CD14-positive monocyte (primary cell): ENCODE data around the gene CCDC78. TPM values are rescaled to one million over a fixed set of nuclear protein-coding genes. Genes with fewer than 3 reads are reported as not detected.
A peak's percentile ranks its signal among the peaks of the same experiment; 100 is the strongest.

Experiments
- DNase-seq, 3 donors: peaks; one replicate each; pipeline ENCODE4 v3.0.0-alpha.2; 2011 to 2022
- H2AFZ ChIP-seq: 2 replicates; pipeline ENCODE4 v1.6.0; 2012; ENCODE audit warnings: mild to moderate bottlenecking, low read depth, low read length, inconsistent platforms; ENCODE audit not compliant: insufficient read depth, poor library complexity, severe bottlenecking
- H3K27ac ChIP-seq, 2 donors: 1 replicate in 1 of 2; 2 replicates in 1 of 2; pipeline ENCODE4 v1.5.1; 2012 to 2013; ENCODE audit warnings: low read length in 2 of 2, control low read depth in 1 of 2, inconsistent platforms in 1 of 2, low read depth in 1 of 2, mild to moderate bottlenecking in 1 of 2
- H3K27me3 ChIP-seq, 2 donors: one replicate each; pipeline versions ENCODE4 v1.6.0 to v1.6.1; 2011 to 2013; ENCODE audit warnings: low read length in 2 of 2; ENCODE audit not compliant: control insufficient read depth in 2 of 2, insufficient read depth in 2 of 2
- H3K36me3 ChIP-seq, 2 donors: replicated peaks in 1 of 2; 1 replicate in 1 of 2; 2 replicates in 1 of 2; pipeline versions ENCODE4 v1.5.1 to v1.6.1; 2012 to 2013; ENCODE audit warnings: low read length in 2 of 2, control low read depth in 1 of 2, inconsistent platforms in 1 of 2, mild to moderate bottlenecking in 1 of 2; ENCODE audit not compliant: insufficient read depth in 2 of 2, control insufficient read depth in 1 of 2
- H3K4me1 ChIP-seq, 2 donors: 1 replicate in 1 of 2; 2 replicates in 1 of 2; pipeline versions ENCODE4 v1.5.1 to v1.6.1; 2012 to 2013; ENCODE audit warnings: low read length in 2 of 2, control low read depth in 1 of 2, inconsistent platforms in 1 of 2, mild to moderate bottlenecking in 1 of 2, moderate library complexity in 1 of 2; ENCODE audit not compliant: insufficient read depth in 2 of 2, control insufficient read depth in 1 of 2
- H3K4me2 ChIP-seq: replicated peaks from 2 replicates; pipeline ENCODE3; 2012; ENCODE audit warnings: low read length, moderate library complexity, mild to moderate bottlenecking; ENCODE audit not compliant: poor library complexity, severe bottlenecking; ENCODE audit errors: extremely low read depth
- H3K4me3 ChIP-seq, 3 experiments: fragments of 200-600 bp in 1 of 3; sonication (generic) in 1 of 3; replicated peaks in 1 of 3; 1 replicate in 2 of 3; 2 replicates in 1 of 3; pipeline ENCODE4 v1.5.1; 2011 to 2013; ENCODE audit warnings: low read length in 3 of 3, mild to moderate bottlenecking in 3 of 3, control low read depth in 2 of 3, low read depth in 2 of 3, inconsistent platforms in 1 of 3, moderate library complexity in 1 of 3
- H3K79me2 ChIP-seq: 2 replicates; pipeline ENCODE4 v1.6.0; 2012; ENCODE audit warnings: mild to moderate bottlenecking, control low read depth, inconsistent platforms, low read length, moderate library complexity; ENCODE audit not compliant: insufficient read depth
- H3K9ac ChIP-seq: 2 replicates; pipeline ENCODE4 v1.6.0; 2017; ENCODE audit warnings: low read length, mild to moderate bottlenecking; ENCODE audit not compliant: insufficient read depth, poor library complexity, severe bottlenecking
- H3K9me3 ChIP-seq, 2 donors: replicated peaks in 1 of 2; 1 replicate in 1 of 2; 2 replicates in 1 of 2; pipeline versions ENCODE4 v1.5.1 to v1.6.1; 2012 to 2013; ENCODE audit warnings: low read length in 2 of 2, control low read depth in 1 of 2; ENCODE audit not compliant: control insufficient read depth in 1 of 2, insufficient read depth in 1 of 2
- H4K20me1 ChIP-seq: 2 replicates; pipeline ENCODE4 v1.6.0; 2012; ENCODE audit warnings: mild to moderate bottlenecking, low read length, control low read depth, moderate library complexity; ENCODE audit not compliant: insufficient read depth
- H3K27ac Mint-ChIP-seq, 7 donors: one replicate each; pipeline ENCODE4 v1.8.0; 2020; ENCODE audit warnings: mild to moderate bottlenecking in 7 of 7, mixed read lengths in 7 of 7, moderate library complexity in 6 of 7, inconsistent platforms in 2 of 7
- H3K27me3 Mint-ChIP-seq, 3 donors: one replicate each; pipeline ENCODE4 v1.8.0; 2021 to 2022; ENCODE audit warnings: low read depth in 3 of 3, mild to moderate bottlenecking in 3 of 3, mixed read lengths in 3 of 3, moderate library complexity in 3 of 3, inconsistent platforms in 1 of 3
- H3K36me3 Mint-ChIP-seq, 2 donors: one replicate each; pipeline ENCODE4 v1.8.0; 2020; ENCODE audit warnings: mixed read lengths in 2 of 2, inconsistent platforms in 1 of 2, mild to moderate bottlenecking in 1 of 2
- H3K4me1 Mint-ChIP-seq: one replicate; pipeline ENCODE4 v1.8.0; 2020; ENCODE audit warnings: mild to moderate bottlenecking, mixed read lengths
- H3K4me3 Mint-ChIP-seq, 2 donors: one replicate each; pipeline ENCODE4 v1.8.0; 2020; ENCODE audit warnings: mild to moderate bottlenecking in 2 of 2, mixed read lengths in 2 of 2, moderate library complexity in 1 of 2
- H3K9me3 Mint-ChIP-seq, 7 donors: one replicate each; pipeline ENCODE4 v1.8.0; 2020 to 2022; ENCODE audit warnings: mixed read lengths in 7 of 7, mild to moderate bottlenecking in 6 of 7, moderate library complexity in 6 of 7, inconsistent platforms in 2 of 7
- WGBS: methylation state at CpG from one replicate; pipeline ENCODE4 v1.1.5; 2013; ENCODE audit warnings: missing lambda C conversion rate; ENCODE audit not compliant: insufficient coverage; 5-methylcytosine and 5-hydroxymethylcytosine counted together
- intact Hi-C, 2 donors: fragments of 100-400 bp; cut with micrococcal nuclease; formaldehyde crosslinking; loops; one replicate each; pipeline versions ENCODE4 v1.15.0 to v1.15.1; 2023
- polyA minus RNA-seq: library from RNA; depleted of rRNA, polyadenylated mRNA; stranded (reverse); fragments of >200 nt; gene quantifications from 2 replicates; pipeline ENCODE4 v1.2.3, GENCODE V29; 2012
- polyA plus RNA-seq, 3 donors: library from polyadenylated mRNA; depleted of rRNA in 1 of 3; unstranded in 2 of 3; stranded (reverse) in 1 of 3; fragments of 300-500 nt in 2 of 3; fragments of >200 nt in 1 of 3; fragmentation: Illumina TruSeq in 2 of 3; gene quantifications; 1 replicate in 2 of 3; 2 replicates in 1 of 3; pipeline ENCODE4 v1.2.3, GENCODE V29; 2012 to 2021
- total RNA-seq, 12 experiments: library from RNA in 1 of 12; stranded (reverse) in 1 of 12; fragments of 120-200 nt in 1 of 12; gene quantifications; one replicate each; pipeline ENCODE4 v1.2.4 and lab custom pipeline; 2013 to 2026; ENCODE audit warnings: mixed read lengths in 6 of 12, inconsistent platforms in 1 of 12
- TF ChIP-seq, protein P1 (sequence below): fragments of 200-600 bp; IDR thresholded peaks from one replicate; pipeline ENCODE4 v1.8.0; 2022; ENCODE audit warnings: antibody characterized with exemption, mild to moderate bottlenecking

CCDC78 gene
- 0.19 TPM for total RNA-seq (2013)
- polyA plus RNA-seq (under 1 TPM in 1 of 3 donors, not detected in 2; 0.96 TPM), polyA minus RNA-seq (0.42 and 1.2 TPM in 2 replicates), total RNA-seq (lab: John Stamatoyannopoulos, UW) (0.06 to 0.60 (median 0.21) reads per million in 11 experiments)

DNA sequence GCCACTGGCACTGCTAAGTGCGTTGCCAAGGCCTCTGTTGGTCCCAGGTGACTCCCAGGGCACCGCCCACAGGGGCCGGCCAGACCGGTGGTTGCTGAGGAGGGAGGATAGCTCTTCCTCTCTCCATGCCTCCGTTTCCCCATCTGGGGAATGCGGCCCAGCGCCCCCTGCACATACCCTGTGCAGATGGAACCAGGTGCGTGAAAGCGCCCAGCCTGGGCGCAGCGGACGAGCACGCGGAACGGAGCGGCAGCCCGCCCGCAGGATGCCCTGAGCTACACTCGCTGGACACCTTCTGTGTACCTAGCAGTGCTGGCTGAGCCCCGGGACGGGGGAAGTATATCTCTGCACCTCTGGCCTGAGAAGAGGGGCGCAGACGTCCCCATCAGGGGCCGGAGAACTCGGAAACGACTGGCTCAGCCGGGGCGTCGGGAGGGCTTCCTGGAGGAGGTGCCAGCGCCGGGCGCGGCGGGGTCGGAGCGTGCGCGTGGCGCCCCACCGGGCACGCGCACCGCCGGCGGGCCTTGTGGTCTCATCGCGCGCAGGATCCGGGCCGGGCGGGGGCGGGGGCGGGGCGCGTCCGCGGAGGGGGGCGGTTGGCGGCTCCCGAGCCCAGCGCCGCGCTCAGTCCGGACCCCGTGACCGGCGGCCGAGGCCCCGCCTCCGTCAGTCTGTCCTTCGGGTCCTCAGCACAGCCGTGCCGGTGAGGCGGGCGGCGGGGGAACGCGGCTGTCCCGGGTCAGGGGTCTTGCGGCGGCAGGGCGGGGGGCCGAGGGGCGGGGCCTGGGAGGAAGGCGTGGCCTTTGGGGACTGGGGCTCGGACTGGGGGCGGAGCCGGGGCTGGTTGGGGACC, at the start of gene CCDC78, which contains the start of gene HAGHL:
TSS of gene CCDC78 (minus strand) at position 6 of the 853 bp plus-strand sequence. CDS start 76 bp downstream, outside the sequence.
TSS of gene HAGHL (plus strand) at position 669 of the 853 bp plus-strand sequence. CDS start 404 bp downstream, outside the sequence.
- Histone ChIP-seq H3K4me3 (peak within 1 kb of the TSS; percentile 12 to 77 (median 56)), H3K4me1 (peaks cover 21 to 33% of the 10 kb centered on the region in 2 donors), H3K27me3 (peaks cover 3 to 35% of the 10 kb centered on the region in 2 donors), H3K79me2 (no peaks in the 10 kb centered on the region), H3K36me3 (peaks cover 2 to 16% of the 10 kb centered on the region in 2 donors), H4K20me1 (peaks cover 17% of the 10 kb centered on the region), H3K4me2 (peak within 1 kb of the TSS; percentile 94), H3K27ac (no peak within 1 kb of the TSS), H2AFZ (peak within 1 kb of the TSS; percentile 70), H3K9ac (peak within 1 kb of the TSS; percentile 53), H3K9me3 (no peaks in the 10 kb centered on the region)
- Mint-ChIP-seq H3K9me3 (no peaks in the 10 kb centered on the region), H3K36me3 (peaks cover 5 to 9% of the 10 kb centered on the region in 2 donors), H3K4me1 (peaks cover 9% of the 10 kb centered on the region), H3K27me3 (peaks cover 11 to 46% (median 20%) of the 10 kb centered on the region in 3 donors), H3K4me3 (peak within 1 kb of the TSS; percentile 79 to 82), H3K27ac (peak within 1 kb of the TSS in 1 of 7 donors; percentile 55)
- TF ChIP-seq, protein P1, sequence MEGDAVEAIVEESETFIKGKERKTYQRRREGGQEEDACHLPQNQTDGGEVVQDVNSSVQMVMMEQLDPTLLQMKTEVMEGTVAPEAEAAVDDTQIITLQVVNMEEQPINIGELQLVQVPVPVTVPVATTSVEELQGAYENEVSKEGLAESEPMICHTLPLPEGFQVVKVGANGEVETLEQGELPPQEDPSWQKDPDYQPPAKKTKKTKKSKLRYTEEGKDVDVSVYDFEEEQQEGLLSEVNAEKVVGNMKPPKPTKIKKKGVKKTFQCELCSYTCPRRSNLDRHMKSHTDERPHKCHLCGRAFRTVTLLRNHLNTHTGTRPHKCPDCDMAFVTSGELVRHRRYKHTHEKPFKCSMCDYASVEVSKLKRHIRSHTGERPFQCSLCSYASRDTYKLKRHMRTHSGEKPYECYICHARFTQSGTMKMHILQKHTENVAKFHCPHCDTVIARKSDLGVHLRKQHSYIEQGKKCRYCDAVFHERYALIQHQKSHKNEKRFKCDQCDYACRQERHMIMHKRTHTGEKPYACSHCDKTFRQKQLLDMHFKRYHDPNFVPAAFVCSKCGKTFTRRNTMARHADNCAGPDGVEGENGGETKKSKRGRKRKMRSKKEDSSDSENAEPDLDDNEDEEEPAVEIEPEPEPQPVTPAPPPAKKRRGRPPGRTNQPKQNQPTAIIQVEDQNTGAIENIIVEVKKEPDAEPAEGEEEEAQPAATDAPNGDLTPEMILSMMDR: no peak
- 3% methylated on average over 83 of the region's 88 CpGs for WGBS
- DNase-seq: peak in 1 of 3 donors; percentile 10
- intact Hi-C loops: no loop called here

DNA sequence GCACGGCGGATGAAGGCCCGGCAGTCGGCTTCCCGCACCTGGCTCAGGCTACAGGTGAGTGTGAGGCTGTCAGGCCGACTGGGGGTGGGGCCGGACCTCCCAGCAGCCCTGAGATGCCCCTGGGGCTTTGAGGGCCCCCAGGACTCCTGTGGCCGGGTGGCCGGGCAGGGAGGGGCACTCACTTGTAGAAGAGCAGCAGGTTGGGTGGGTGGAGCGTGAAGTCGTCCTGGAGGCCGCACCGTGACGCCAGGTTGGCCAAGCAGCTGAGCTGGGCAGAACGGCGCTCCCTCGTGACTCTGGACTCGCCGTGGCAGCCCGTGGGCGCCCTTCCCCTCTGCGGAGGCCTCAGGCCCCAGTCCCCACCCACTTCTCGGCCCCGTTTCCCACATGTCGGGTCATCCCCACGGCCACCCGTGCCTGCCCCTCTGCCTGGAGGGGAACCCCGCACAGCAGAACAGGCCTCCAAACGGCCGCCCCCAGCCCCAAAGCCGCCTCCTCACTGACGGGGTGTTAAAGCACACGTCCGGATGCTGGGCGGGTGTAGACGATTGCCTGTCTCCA, 49.1 kb upstream of the CCDC78 start:
- Histone ChIP-seq H3K4me2 (no peak overlapping the region), H2AFZ (no peak overlapping the region), H3K4me1 (no peaks in the 10 kb centered on the region), H3K4me3 (no peak overlapping the region), H3K79me2 (no peaks in the 10 kb centered on the region), H3K36me3 (no peaks in the 10 kb centered on the region), H3K9me3 (no peaks in the 10 kb centered on the region), H3K27me3 (peaks cover 0 to 9% of the 10 kb centered on the region in 2 donors), H3K9ac (no peak overlapping the region), H3K27ac (no peak overlapping the region), H4K20me1 (no peaks in the 10 kb centered on the region)
- Mint-ChIP-seq H3K4me1 (no peaks in the 10 kb centered on the region), H3K27ac (no peak overlapping the region), H3K4me3 (no peak overlapping the region), H3K9me3 (peaks cover 0 to 1% (median 0%) of the 10 kb centered on the region in 7 donors), H3K27me3 (peaks cover 2 to 14% (median 9%) of the 10 kb centered on the region in 3 donors), H3K36me3 (no peaks in the 10 kb centered on the region)
- TF ChIP-seq, protein P1: no peak
- 89% methylated on average over 36 of the region's 36 CpGs for WGBS
- no peak for DNase-seq
- intact Hi-C loops: no loop called here
